WERI-Rb-1 (cell line): ENCODE results near the gene RPL14.
A peak's percentile ranks its signal among the peaks of the same experiment; 100 is the strongest.

Experiments
- DNase-seq: peaks from one replicate; pipeline ENCODE4 v3.0.0-alpha.2; 2020
- H3K27ac ChIP-seq: fragments of 250-450 bp; sonication (Bioruptor Pico); 2 replicates; pipeline ENCODE4 v1.5.1; 2020; ENCODE audit warnings: mild to moderate bottlenecking, moderate library complexity
- H3K27me3 ChIP-seq: fragments of 250-450 bp; sonication (Bioruptor Pico); 2 replicates; pipeline ENCODE4 v1.5.1; 2021; ENCODE audit warnings: mild to moderate bottlenecking, low read depth, moderate library complexity; ENCODE audit not compliant: insufficient read depth, severe bottlenecking
- H3K36me3 ChIP-seq: fragments of 250-450 bp; sonication (Bioruptor Pico); 2 replicates; pipeline ENCODE4 v1.5.1; 2020; ENCODE audit warnings: mild to moderate bottlenecking, moderate library complexity
- H3K4me3 ChIP-seq: 2 replicates; pipeline ENCODE4 v1.5.1; 2011; ENCODE audit warnings: low read depth, mild to moderate bottlenecking, control low read depth, low read length
- H3K9me3 ChIP-seq: fragments of 250-450 bp; sonication (Bioruptor Pico); 2 replicates; pipeline ENCODE4 v1.5.1; 2021; ENCODE audit warnings: mild to moderate bottlenecking, moderate library complexity; ENCODE audit not compliant: severe bottlenecking
- TF ChIP-seq, protein P1 (sequence below): IDR thresholded peaks from 2 replicates; pipeline ENCODE4 v1.5.1; 2011; ENCODE audit warnings: low read depth, mild to moderate bottlenecking, control low read depth, inconsistent platforms, low read length

Gene RPL14

DNA sequence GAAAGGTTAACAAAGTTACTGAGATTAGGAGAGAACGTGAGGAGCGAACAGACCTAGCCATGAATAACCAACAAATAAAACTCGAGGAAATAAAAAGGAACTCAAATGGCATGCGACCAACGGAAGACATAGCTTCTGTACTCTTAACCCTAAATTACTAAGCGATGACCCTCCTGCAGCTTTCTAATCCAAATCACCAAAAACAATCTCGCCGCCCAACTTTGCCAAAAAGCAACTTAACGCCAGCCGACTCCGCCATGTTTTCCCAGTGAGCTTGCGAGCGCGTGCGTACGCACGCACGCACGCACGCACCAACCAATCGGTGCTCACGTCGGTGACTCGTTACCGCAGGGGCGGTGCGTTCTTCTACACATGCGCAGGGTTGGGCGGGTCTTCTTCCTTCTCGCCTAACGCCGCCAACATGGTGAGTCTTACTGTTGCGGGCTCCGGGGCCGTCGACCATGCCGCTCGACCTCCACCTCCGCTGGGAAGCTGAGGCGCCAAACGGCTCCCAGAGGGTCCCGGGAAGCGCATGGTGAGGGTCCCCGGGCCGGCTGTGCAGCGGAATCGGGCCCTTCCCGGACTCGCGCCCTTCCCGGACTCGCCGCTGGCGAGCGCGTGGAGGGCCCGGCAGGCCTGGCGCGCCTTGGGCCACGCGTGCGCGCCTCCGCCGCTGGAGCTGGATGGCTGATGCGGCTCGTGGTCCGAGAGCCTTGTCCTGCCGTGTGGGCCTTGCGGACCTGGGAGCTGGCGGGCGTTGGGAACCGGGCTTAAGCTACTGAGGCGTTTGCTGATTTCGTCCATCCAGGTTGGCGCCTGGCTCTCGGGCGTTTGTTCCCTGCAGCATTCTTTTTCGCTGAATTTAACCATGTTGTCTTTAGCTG lies at the start of gene RPL14:
RPL14 (plus strand) TSS at position 400 of the 884 bp plus-strand sequence; CDS start at position 533, 133 bp downstream.
- H3K9me3 ChIP-seq, result no peaks in the 10 kb centered on the region
- peak within 1 kb of the TSS; percentile 95 for H3K27ac ChIP-seq
- H3K4me3 ChIP-seq, result peak within 1 kb of the TSS; percentile 99
- H3K36me3 ChIP-seq, result peaks cover 49% of the 10 kb centered on the region
- TF ChIP-seq, protein P1, sequence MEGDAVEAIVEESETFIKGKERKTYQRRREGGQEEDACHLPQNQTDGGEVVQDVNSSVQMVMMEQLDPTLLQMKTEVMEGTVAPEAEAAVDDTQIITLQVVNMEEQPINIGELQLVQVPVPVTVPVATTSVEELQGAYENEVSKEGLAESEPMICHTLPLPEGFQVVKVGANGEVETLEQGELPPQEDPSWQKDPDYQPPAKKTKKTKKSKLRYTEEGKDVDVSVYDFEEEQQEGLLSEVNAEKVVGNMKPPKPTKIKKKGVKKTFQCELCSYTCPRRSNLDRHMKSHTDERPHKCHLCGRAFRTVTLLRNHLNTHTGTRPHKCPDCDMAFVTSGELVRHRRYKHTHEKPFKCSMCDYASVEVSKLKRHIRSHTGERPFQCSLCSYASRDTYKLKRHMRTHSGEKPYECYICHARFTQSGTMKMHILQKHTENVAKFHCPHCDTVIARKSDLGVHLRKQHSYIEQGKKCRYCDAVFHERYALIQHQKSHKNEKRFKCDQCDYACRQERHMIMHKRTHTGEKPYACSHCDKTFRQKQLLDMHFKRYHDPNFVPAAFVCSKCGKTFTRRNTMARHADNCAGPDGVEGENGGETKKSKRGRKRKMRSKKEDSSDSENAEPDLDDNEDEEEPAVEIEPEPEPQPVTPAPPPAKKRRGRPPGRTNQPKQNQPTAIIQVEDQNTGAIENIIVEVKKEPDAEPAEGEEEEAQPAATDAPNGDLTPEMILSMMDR, result no peak
- peak; percentile 94 for DNase-seq
- no peaks in the 10 kb centered on the region for H3K27me3 ChIP-seq

DNA sequence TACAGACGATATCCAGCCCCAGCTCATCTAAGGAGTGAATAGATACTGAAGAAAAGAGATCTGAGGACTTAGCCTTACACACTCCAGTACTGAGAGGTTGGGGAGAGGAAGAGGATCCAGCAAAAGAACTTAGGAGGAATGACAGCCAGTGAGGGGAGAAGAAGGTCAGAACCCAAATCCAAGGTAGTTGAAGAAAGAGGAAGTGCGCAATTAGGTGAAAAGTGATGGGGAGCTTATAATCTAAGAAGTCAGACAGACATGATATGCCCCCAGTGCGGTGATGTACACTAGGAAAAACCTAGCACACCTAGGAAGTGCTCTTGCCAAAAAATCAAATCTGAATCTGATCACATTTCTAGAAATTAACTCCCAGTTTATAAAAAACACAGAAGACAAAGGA lies 49.5 kb upstream of the RPL14 start:
- Histone ChIP-seq H3K4me3 (no peak overlapping the region), H3K36me3 (no peaks in the 10 kb centered on the region), H3K27ac (no peak overlapping the region), H3K27me3 (no peaks in the 10 kb centered on the region), H3K9me3 (no peaks in the 10 kb centered on the region)
- no peak for DNase-seq
- TF ChIP-seq, protein P1, result no peak

DNA sequence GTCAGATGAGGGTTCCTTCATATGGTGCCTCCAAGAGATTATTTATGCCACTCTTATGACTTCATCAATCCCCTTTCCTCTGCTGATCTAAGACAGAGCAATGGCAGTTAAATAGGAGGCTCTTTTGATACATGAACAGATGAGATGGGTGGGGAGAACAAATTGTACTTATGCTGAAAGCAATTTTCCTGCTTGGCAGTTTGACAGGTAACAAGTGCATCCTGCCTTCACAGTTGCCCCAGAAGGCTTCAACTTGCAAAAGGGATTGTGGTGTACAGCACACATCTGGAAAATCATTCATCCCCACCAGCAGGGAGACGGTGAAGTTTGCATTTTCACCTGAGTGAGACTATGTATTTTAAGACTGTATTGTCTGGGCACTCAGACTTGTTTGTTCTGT lies 42.9 kb upstream of the RPL14 start:
- no peaks in the 10 kb centered on the region for H3K27me3 ChIP-seq
- no peaks in the 10 kb centered on the region for H3K36me3 ChIP-seq
- TF ChIP-seq, protein P1, result no peak
- no peak overlapping the region for H3K27ac ChIP-seq
- DNase-seq, result no peak
- H3K4me3 ChIP-seq, result no peak overlapping the region
- H3K9me3 ChIP-seq, result no peaks in the 10 kb centered on the region

DNA sequence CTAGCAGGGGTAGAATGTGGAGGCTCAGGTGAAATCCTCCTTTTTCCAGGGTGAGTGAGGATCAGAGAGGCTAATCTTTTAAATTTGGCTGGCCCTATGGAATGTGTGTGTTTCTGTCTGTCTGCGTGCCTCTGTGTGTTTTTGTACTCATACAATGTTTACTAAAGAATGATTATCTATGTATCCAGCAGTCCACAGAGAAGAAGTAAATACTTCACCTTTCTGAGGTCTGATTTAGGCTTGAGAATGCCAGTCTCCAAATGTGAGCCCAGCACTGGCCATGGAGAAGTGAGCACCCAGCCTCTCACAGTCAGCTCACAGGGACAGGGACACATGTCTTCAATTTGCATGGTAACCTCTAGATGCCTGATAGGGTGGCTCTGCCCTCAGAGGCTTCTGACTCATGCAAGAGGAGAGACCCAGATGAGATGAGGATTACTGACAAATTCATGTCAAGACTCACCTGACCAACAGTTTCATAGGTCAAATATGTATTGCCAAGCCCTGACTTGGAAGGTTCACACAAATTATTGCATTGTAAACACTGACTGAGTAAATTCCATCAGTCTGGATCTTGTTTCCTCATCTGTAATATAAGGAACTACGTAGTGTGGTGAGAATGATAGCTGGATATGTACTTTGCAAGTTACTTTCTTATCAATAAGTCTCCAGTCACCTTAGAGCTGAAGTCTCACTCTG lies 39.1 kb upstream of the RPL14 start:
- no peak overlapping the region for H3K4me3 ChIP-seq
- DNase-seq, result no peak
- H3K27ac ChIP-seq, result no peak overlapping the region
- H3K36me3 ChIP-seq, result no peaks in the 10 kb centered on the region
- no peaks in the 10 kb centered on the region for H3K27me3 ChIP-seq
- TF ChIP-seq, protein P1, result no peak
- H3K9me3 ChIP-seq, result no peaks in the 10 kb centered on the region

DNA sequence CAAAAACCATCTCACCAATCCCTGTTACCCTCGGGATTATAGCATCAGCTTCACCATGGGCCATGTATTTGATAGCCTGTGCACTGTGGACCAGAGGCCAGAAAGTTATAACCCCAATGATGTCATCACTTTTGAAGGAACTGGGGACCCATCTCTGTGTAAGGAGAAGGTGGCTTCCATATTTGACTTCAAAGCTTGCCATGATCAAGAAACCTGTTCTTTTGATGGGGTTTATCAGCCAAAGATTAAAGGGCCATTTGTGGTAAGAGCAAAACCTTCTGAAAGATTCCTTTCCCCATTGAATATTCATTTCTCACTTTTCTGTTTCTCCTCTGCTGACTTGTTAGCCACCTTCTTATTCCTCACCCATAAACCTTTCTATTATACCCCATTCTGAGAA lies 34.3 kb upstream of the RPL14 start:
- TF ChIP-seq, protein P1, result no peak
- Histone ChIP-seq H3K27ac (no peak overlapping the region), H3K36me3 (no peaks in the 10 kb centered on the region), H3K4me3 (no peak overlapping the region), H3K9me3 (no peaks in the 10 kb centered on the region), H3K27me3 (no peaks in the 10 kb centered on the region)
- no peak for DNase-seq
